ENCODE measurements around the gene SCN8A. TPM values are rescaled to one million over a fixed set of nuclear protein-coding genes. Genes with fewer than 3 reads are reported as not detected.

SCN8A gene
- total and polyA plus RNA-seq, 4 donors, result 0.06 to 0.77 (median 0.26) TPM

DNA sequence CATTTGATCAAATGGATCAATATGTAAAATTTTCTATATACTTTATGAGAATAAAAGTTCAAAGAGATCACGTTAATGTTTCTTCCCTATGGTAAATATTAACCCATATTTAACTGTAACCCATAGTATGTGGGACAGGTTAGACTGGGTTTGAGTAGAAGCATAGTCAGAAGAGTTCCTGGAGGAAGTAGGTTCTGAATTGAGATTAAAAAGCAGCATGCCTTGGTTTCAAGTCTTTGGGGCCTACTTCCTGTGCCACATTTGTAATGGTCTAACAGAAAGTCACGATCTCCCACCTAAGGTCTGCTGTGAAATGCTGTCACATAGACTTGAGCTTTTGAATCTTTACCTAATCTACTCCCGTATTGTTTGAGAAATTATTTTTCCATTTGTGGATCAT lies 193.7 kb downstream of the SCN8A start:
- Histone ChIP-seq H3K27me3 (ENCODE audit: control insufficient read depth in 3 of 3, insufficient read depth in 3 of 3, low read length in 2 of 3) (no peaks in the 10 kb centered on the region), H3K9me3 (ENCODE audit: control insufficient read depth in 4 of 4, insufficient read depth in 3 of 4, low read length in 3 of 4) (no peaks in the 10 kb centered on the region), H3K36me3 (ENCODE audit: control insufficient read depth in 4 of 4, insufficient read depth in 4 of 4, low read length in 4 of 4) (no peaks in the 10 kb centered on the region), H3K9ac (ENCODE audit: insufficient read depth in 1 of 2, low read length in 2 of 2) (no peak overlapping the region), H3K4me1 (ENCODE audit: control insufficient read depth in 5 of 5, insufficient read depth in 5 of 5, low read length in 5 of 5) (no peaks in the 10 kb centered on the region), H3K4me3 (no peak overlapping the region), H3K27ac (ENCODE audit: low read depth in 1 of 2, low read length in 1 of 2) (no peak overlapping the region)
- TF ChIP-seq, protein P1, sequence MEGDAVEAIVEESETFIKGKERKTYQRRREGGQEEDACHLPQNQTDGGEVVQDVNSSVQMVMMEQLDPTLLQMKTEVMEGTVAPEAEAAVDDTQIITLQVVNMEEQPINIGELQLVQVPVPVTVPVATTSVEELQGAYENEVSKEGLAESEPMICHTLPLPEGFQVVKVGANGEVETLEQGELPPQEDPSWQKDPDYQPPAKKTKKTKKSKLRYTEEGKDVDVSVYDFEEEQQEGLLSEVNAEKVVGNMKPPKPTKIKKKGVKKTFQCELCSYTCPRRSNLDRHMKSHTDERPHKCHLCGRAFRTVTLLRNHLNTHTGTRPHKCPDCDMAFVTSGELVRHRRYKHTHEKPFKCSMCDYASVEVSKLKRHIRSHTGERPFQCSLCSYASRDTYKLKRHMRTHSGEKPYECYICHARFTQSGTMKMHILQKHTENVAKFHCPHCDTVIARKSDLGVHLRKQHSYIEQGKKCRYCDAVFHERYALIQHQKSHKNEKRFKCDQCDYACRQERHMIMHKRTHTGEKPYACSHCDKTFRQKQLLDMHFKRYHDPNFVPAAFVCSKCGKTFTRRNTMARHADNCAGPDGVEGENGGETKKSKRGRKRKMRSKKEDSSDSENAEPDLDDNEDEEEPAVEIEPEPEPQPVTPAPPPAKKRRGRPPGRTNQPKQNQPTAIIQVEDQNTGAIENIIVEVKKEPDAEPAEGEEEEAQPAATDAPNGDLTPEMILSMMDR (IDR thresholded peaks at IDR 0.05; ENCODE audit: control extremely low read depth, extremely low read depth), result no peak
- DNase-seq (peak in 2 of 3 donors; percentile 1 to 33), ATAC-seq (ENCODE audit: insufficient read depth, low FRiP score) (no peak)
- WGBS, 2 donors, result 61 to 73% methylated on average over 3 of the region's 3 CpGs

DNA sequence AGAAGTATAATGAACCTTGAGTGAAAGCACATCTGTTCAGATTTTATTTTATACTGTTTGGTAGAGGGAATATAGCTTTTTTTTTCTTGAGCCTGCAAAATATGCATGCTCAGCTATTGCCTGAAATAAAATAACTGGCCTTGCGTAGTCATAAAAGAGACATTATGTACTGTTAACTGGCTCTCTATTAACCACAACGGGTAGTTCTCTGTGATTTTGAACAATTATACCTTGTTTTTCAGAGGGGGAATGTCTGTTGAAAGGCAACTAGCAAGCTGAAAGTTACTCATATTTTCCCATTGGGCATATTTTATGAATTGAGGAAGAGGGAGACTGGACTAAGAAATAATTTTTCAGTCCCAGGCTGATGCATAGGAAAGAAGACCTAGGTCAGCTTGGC lies 194.9 kb downstream of the SCN8A start:
- Histone ChIP-seq H3K9ac (ENCODE audit: insufficient read depth in 1 of 2, low read length in 2 of 2) (no peak overlapping the region), H3K9me3 (ENCODE audit: control insufficient read depth in 4 of 4, insufficient read depth in 3 of 4, low read length in 3 of 4) (no peaks in the 10 kb centered on the region), H3K4me1 (ENCODE audit: control insufficient read depth in 5 of 5, insufficient read depth in 5 of 5, low read length in 5 of 5) (no peaks in the 10 kb centered on the region), H3K4me3 (no peak overlapping the region), H3K27ac (ENCODE audit: low read depth in 1 of 2, low read length in 1 of 2) (no peak overlapping the region), H3K36me3 (ENCODE audit: control insufficient read depth in 4 of 4, insufficient read depth in 4 of 4, low read length in 4 of 4) (no peaks in the 10 kb centered on the region), H3K27me3 (ENCODE audit: control insufficient read depth in 3 of 3, insufficient read depth in 3 of 3, low read length in 2 of 3) (no peaks in the 10 kb centered on the region)
- DNase-seq (no peak), ATAC-seq (ENCODE audit: insufficient read depth, low FRiP score) (no peak)
- TF ChIP-seq, protein P1 (IDR thresholded peaks at IDR 0.05; ENCODE audit: control extremely low read depth, extremely low read depth), result no peak
- WGBS, 2 donors, result 93 to 96% methylated on average over 2 of the region's 2 CpGs

DNA sequence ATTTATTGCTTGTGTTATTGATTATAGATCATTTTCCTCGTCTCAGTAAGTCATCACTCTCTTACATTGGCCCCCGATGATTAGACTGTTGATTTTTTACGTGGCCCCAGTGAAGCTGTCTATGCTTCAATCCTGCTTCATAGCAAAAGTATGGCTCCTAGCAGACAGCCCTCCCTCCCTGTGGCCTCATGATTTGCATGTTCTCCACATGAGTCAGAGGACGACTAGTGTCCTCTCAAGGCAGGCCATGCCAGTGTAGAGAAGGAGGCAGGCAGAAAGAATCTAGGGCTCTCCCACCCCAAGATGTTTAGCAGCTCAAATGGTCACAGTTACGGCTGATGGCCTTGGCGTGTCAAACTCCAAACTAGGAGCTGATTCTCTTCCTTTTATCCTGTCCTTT lies 197.8 kb downstream of the SCN8A start:
- H3K9ac ChIP-seq (ENCODE audit: insufficient read depth in 1 of 2, low read length in 2 of 2), result no peak overlapping the region
- H3K4me1 ChIP-seq (ENCODE audit: control insufficient read depth in 5 of 5, insufficient read depth in 5 of 5, low read length in 5 of 5), result no peaks in the 10 kb centered on the region
- H3K27ac ChIP-seq (ENCODE audit: low read depth in 1 of 2, low read length in 1 of 2), result no peak overlapping the region
- DNase-seq (no peak), ATAC-seq (ENCODE audit: insufficient read depth, low FRiP score) (no peak)
- WGBS, 2 donors, result 91 to 94% methylated on average over 6 of the region's 6 CpGs
- H3K27me3 ChIP-seq (ENCODE audit: control insufficient read depth in 3 of 3, insufficient read depth in 3 of 3, low read length in 2 of 3), result no peaks in the 10 kb centered on the region
- no peaks in the 10 kb centered on the region for H3K36me3 ChIP-seq (ENCODE audit: control insufficient read depth in 4 of 4, insufficient read depth in 4 of 4, low read length in 4 of 4)
- no peaks in the 10 kb centered on the region for H3K9me3 ChIP-seq (ENCODE audit: control insufficient read depth in 4 of 4, insufficient read depth in 3 of 4, low read length in 3 of 4)
- TF ChIP-seq, protein P1 (IDR thresholded peaks at IDR 0.05; ENCODE audit: control extremely low read depth, extremely low read depth), result no peak
- H3K4me3 ChIP-seq, result no peak overlapping the region

DNA sequence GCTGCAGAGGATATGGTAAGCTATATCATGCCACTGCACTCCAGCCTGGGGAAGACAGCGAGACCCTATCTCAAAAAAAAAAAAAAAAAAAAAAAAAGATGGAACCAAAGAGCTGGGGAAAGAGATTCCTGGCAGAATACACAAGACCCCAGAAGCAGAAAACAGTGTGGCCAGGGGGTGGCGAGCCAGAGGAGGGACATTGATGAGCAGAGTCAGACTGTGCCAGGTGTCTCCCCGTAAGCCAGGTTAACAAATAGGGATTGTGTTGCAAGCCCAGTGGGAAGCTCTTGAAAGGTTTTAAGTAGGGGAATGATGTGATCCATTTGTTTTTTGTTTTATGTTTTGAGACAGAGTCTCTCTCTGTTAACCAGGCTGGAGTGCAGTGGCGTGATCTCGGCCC lies 201.4 kb downstream of the SCN8A start:
- H3K4me1 ChIP-seq (ENCODE audit: control insufficient read depth in 5 of 5, insufficient read depth in 5 of 5, low read length in 5 of 5), result no peaks in the 10 kb centered on the region
- TF ChIP-seq, protein P1 (IDR thresholded peaks at IDR 0.05; ENCODE audit: control extremely low read depth, extremely low read depth), result no peak
- no peaks in the 10 kb centered on the region for H3K27me3 ChIP-seq (ENCODE audit: control insufficient read depth in 3 of 3, insufficient read depth in 3 of 3, low read length in 2 of 3)
- H3K36me3 ChIP-seq (ENCODE audit: control insufficient read depth in 4 of 4, insufficient read depth in 4 of 4, low read length in 4 of 4), result no peaks in the 10 kb centered on the region
- ATAC-seq (ENCODE audit: insufficient read depth, low FRiP score) (no peak), DNase-seq (no peak)
- H3K9ac ChIP-seq (ENCODE audit: insufficient read depth in 1 of 2, low read length in 2 of 2), result no peak overlapping the region
- H3K4me3 ChIP-seq, result no peak overlapping the region
- 97 to 98% methylated on average over 5 of the region's 5 CpGs for WGBS, 2 donors
- no peak overlapping the region for H3K27ac ChIP-seq (ENCODE audit: low read depth in 1 of 2, low read length in 1 of 2)
- no peaks in the 10 kb centered on the region for H3K9me3 ChIP-seq (ENCODE audit: control insufficient read depth in 4 of 4, insufficient read depth in 3 of 4, low read length in 3 of 4)
